Stomach (tissue), 9 donors: ENCODE results near the gene ABCA8. TPM values are rescaled to one million over a fixed set of nuclear protein-coding genes. Genes with fewer than 3 reads are reported as not detected.

ENCODE experiments used
- DNase-seq, 2 donors: peaks; one replicate each; pipeline versions ENCODE4 v3.0.0 to v3.0.0-alpha.2; 2013 to 2019
- H3K27ac ChIP-seq, 5 donors: fragments of 200-600 bp in 4 of 5; sonication (generic) in 4 of 5; one replicate each; pipeline ENCODE4 v1.5.1; 2013 to 2019; ENCODE audit warnings: mild to moderate bottlenecking in 1 of 5, moderate library complexity in 1 of 5
- H3K27me3 ChIP-seq, 3 donors: fragments of 200-600 bp; sonication (generic); one replicate each; pipeline ENCODE4 v1.5.1; 2017 to 2019; ENCODE audit warnings: mixed run types in 1 of 3
- H3K36me3 ChIP-seq, 4 donors: fragments of 200-600 bp; sonication (generic); 1 replicate in 3 of 4; 2 replicates in 1 of 4; pipeline ENCODE4 v1.5.1; 2016 to 2019
- H3K4me1 ChIP-seq, 4 donors: fragments of 200-600 bp; sonication (generic); one replicate each; pipeline ENCODE4 v1.5.1; 2016 to 2019
- H3K4me3 ChIP-seq, 4 donors: fragments of 200-600 bp; sonication (generic) in 3 of 4; one replicate each; pipeline ENCODE4 v1.5.1; 2016 to 2019; ENCODE audit warnings: mild to moderate bottlenecking in 1 of 4
- H3K9me3 ChIP-seq, 4 donors: fragments of 200-600 bp; sonication (generic); one replicate each; pipeline ENCODE4 v1.5.1; 2016 to 2019
- EP300 ChIP-seq: sonication (generic); formaldehyde crosslinking; IDR thresholded peaks from one replicate; pipeline ENCODE4 v1.6.1; 2017; ENCODE audit warnings: antibody characterized with exemption
- POLR2A ChIP-seq, 4 donors: fragments of 450-650 bp; IDR thresholded peaks; one replicate each; pipeline ENCODE4 v1.6.1; 2016; ENCODE audit warnings: antibody characterized with exemption in 4 of 4, control low read depth in 2 of 4, mild to moderate bottlenecking in 1 of 4, moderate library complexity in 1 of 4
- POLR2AphosphoS5 ChIP-seq, 3 donors: sonication (generic); formaldehyde crosslinking; IDR thresholded peaks; one replicate each; pipeline ENCODE4 v1.6.1; 2016; ENCODE audit warnings: antibody characterized with exemption in 3 of 3
- WGBS, 5 donors: extraction: QIAGEN DNeasy Blood & Tissue Kit in 3 of 5; methylation state at CpG; one replicate each; pipeline versions ENCODE4 v1.1.5 to v1.1.7; 2013 to 2018; 5-methylcytosine and 5-hydroxymethylcytosine counted together
- intact Hi-C: fragments of 100-400 bp; cut with DNase I; formaldehyde crosslinking; loops from one replicate; pipeline ENCODE4 v1.15.1; 2023; ENCODE audit warnings: low total_unique reads
- polyA plus RNA-seq, 3 donors: library from polyadenylated mRNA; stranded (reverse); fragments of 200-250 nt; gene quantifications; one replicate each; pipeline ENCODE4 v1.2.3, GENCODE V29; 2013
- total RNA-seq, 5 donors: library from RNA; depleted of rRNA; stranded (reverse); fragments of >200 nt; gene quantifications; one replicate each; pipeline versions ENCODE4 v1.1.0 to v1.2.3, GENCODE V29; 2014 to 2016
- TF ChIP-seq, protein P1 (sequence below), 7 experiments: fragments of 450-650 bp in 4 of 7; fragments of 200-600 bp in 3 of 7; sonication (generic) in 3 of 7; IDR thresholded peaks; one replicate each; pipeline ENCODE4 v1.5.1; 2016 to 2019; ENCODE audit warnings: antibody characterized with exemption in 7 of 7, control low read depth in 2 of 7, mild to moderate bottlenecking in 1 of 7
- donor health status: healthy with polysubstance abuse.
- donor health status: Bipolar disorder and iron deficiency.
- donor health status: healthy.

ABCA8 gene
- total and polyA plus RNA-seq, 8 donors = 2.7 to 210 (median 25.4) TPM

DNA sequence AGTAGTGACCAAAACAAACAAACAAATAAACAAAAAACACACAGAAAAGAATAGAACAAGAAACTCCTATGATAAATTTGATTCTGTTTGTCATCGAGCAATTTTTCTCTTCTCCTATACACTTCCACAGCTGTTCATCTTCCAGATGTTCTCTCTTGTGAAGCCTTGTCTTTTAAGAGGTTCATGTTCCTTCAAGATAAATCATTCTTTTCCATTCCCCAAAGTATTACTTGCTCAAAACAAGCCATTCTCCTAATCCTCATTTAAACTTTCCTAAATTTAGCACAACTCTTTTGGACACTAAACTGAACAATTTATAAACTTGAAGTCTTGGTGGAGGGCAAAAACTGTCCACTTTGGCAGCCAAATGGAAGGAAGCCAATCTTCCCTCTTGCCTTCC is 103.3 kb downstream of the ABCA8 start:
- no peak overlapping the region for H3K4me3 ChIP-seq
- no peak overlapping the region for H3K27ac ChIP-seq
- intact Hi-C loops = no loop called here
- no peaks in the 10 kb centered on the region for H3K9me3 ChIP-seq
- H3K36me3 ChIP-seq = no peaks in the 10 kb centered on the region
- no peak for TF ChIP-seq POLR2AphosphoS5 (IDR thresholded peaks at IDR 0.05)
- TF ChIP-seq EP300 = no peak
- TF ChIP-seq, protein P1, sequence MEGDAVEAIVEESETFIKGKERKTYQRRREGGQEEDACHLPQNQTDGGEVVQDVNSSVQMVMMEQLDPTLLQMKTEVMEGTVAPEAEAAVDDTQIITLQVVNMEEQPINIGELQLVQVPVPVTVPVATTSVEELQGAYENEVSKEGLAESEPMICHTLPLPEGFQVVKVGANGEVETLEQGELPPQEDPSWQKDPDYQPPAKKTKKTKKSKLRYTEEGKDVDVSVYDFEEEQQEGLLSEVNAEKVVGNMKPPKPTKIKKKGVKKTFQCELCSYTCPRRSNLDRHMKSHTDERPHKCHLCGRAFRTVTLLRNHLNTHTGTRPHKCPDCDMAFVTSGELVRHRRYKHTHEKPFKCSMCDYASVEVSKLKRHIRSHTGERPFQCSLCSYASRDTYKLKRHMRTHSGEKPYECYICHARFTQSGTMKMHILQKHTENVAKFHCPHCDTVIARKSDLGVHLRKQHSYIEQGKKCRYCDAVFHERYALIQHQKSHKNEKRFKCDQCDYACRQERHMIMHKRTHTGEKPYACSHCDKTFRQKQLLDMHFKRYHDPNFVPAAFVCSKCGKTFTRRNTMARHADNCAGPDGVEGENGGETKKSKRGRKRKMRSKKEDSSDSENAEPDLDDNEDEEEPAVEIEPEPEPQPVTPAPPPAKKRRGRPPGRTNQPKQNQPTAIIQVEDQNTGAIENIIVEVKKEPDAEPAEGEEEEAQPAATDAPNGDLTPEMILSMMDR (IDR thresholded peaks at IDR 0.05) = no peak
- no peak for TF ChIP-seq POLR2A (IDR thresholded peaks at IDR 0.05)
- no peaks in the 10 kb centered on the region for H3K27me3 ChIP-seq
- 65 to 92% (median 78%) methylated on average over 1 of the region's 1 CpG for WGBS, 5 donors
- H3K4me1 ChIP-seq = no peaks in the 10 kb centered on the region
- DNase-seq = peak in 1 of 2 donors; percentile 31

DNA sequence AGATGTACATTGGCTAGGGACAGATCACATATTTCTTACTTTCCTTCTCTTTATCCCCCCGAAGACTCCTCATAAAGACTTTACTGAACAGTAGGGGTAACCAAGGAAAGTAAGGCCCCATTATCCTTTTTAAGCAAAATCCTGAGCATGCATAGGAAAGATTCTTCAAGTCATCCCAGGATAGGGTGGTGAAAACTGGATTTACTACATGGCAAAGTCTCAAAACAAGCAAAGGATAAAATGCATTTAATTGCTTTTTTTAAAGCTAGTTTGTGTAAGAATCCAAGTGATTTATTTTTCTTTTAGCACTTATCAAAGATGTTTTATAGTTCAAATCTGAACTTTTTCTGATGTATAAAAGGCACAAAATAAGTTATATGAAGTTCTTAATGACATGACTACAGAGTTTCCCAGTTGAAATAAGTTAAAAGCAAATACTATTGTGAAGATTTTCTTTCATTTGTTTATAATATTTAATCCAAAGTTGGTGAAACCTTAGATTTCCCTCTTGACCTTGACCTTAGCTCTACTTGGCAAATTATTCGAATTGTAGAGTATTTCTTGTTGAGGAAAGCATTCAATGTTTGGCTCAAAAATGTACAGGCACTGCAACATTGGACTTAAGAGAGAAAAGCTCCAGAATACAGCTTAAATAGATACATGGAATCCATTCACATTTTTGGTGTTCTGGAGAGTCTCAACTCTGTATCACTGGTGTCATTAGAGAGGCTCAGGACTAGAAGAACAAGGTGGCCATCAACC is 104.3 kb downstream of the ABCA8 start:
- no peaks in the 10 kb centered on the region for H3K9me3 ChIP-seq
- intact Hi-C loops = no loop called here
- H3K4me3 ChIP-seq = no peak overlapping the region
- no peaks in the 10 kb centered on the region for H3K4me1 ChIP-seq
- WGBS, 5 donors = 52 to 67% (median 62%) methylated on average over 2 of the region's 2 CpGs
- no peaks in the 10 kb centered on the region for H3K27me3 ChIP-seq
- TF ChIP-seq, protein P1 (IDR thresholded peaks at IDR 0.05) = no peak
- TF ChIP-seq POLR2A (IDR thresholded peaks at IDR 0.05) (no peak), POLR2AphosphoS5 (IDR thresholded peaks at IDR 0.05) (no peak), EP300 (no peak)
- DNase-seq = peak in 1 of 2 donors; percentile 46
- no peak overlapping the region for H3K27ac ChIP-seq
- H3K36me3 ChIP-seq = no peaks in the 10 kb centered on the region

DNA sequence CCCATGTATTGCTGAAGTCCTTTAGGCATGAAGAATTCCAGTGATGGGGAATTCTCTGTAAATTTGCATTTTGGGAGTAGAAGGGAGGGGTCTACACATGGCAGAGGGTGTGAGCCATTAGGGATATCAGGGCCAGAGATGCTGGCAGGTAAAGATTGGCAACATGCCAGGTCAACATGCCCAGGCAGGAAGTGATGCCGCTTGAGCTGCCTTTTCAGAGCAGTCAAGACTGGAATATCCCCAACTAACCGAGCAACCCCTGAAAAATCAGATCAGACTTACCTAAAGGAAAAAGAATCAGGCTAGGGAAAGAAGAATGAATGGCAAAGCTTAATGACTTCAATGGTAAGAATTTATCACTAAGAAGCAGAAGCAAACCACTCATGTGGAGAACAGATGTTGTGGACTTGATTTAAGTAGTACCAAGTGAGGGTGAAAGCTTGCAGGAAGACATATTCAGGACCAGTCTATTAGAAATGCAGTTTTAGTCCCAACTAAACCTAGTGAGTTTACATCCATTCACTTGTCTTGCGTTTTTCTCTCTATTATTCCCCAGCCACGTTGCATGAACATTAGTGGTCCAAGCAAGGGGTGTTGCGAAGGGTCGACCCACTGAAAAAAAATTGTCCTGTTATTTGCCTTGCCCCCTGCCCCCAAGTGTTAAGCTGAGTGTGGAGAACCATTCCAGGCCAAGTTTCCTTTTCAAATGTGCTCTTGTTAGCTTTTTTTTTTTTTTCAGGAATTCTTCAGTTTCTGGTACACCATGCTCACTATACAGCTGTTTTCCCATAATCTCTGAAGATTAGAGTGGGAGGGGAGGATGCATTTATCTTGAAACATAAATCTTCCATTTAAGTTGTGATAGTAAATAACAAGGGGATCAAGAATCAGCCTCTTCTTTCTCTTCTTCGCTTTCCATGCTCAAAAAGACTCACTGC is 105.2 kb downstream of the ABCA8 start:
- 60 to 77% (median 68%) methylated on average over 7 of the region's 7 CpGs for WGBS, 5 donors
- Histone ChIP-seq H3K27me3 (no peaks in the 10 kb centered on the region), H3K9me3 (peaks cover 0 to 5% (median 2%) of the 10 kb centered on the region in 4 donors), H3K27ac (peak overlapping the region in 1 of 5 donors; percentile 1), H3K4me3 (no peak overlapping the region), H3K36me3 (no peaks in the 10 kb centered on the region), H3K4me1 (no peaks in the 10 kb centered on the region)
- TF ChIP-seq EP300 = no peak
- no peak for TF ChIP-seq POLR2A (IDR thresholded peaks at IDR 0.05)
- TF ChIP-seq, protein P1 (IDR thresholded peaks at IDR 0.05) = no peak
- TF ChIP-seq POLR2AphosphoS5 (IDR thresholded peaks at IDR 0.05) = no peak
- intact Hi-C loops = no loop called here
- DNase-seq = peak in 1 of 2 donors; percentile 26

DNA sequence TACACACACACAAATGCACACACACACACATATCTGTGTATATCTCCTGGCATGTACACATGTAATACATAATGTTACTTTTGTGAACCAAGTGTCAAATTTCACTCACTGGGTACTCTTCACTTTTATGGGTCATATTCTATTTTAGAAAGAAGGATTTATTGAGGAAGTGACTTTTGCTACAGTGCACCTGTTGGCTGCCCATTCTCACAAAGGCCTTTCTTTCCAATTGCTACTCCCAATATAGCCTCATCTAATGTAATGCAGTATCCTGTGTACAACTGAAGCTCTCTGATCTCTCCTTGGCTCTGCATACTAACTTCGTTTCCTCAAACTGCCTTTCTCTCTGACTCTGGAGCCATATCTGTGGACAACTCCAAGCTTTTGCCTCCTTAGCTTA is 107.5 kb downstream of the ABCA8 start:
- TF ChIP-seq EP300 = no peak
- TF ChIP-seq POLR2A (IDR thresholded peaks at IDR 0.05) = no peak
- TF ChIP-seq, protein P1 (IDR thresholded peaks at IDR 0.05) = no peak
- TF ChIP-seq POLR2AphosphoS5 (IDR thresholded peaks at IDR 0.05) = no peak
- H3K27ac ChIP-seq = no peak overlapping the region
- no peak overlapping the region for H3K4me3 ChIP-seq
- 36 to 62% (median 54%) methylated on average over 1 of the region's 1 CpG for WGBS, 5 donors
- no peaks in the 10 kb centered on the region for H3K4me1 ChIP-seq
- intact Hi-C loops = no loop called here
- peaks cover 0 to 5% (median 2%) of the 10 kb centered on the region in 4 donors for H3K9me3 ChIP-seq
- no peak for DNase-seq
- no peaks in the 10 kb centered on the region for H3K27me3 ChIP-seq
- H3K36me3 ChIP-seq = no peaks in the 10 kb centered on the region
